ENCODE data around the gene CERK. TPM values are rescaled to one million over a fixed set of nuclear protein-coding genes. Genes with fewer than 3 reads are reported as not detected.

CERK gene
- total and polyA plus RNA-seq, 2 of the 13 experiments (the other 11 are each of a cell fraction or from before 2014, with no cell fraction given): 40.3 to 41.9 TPM

GRCh38 chr22:46739094-46739870 is 1.2 kb upstream of the CERK start (continued):
- TF ChIP-seq RXRA (CRISPR knock-in tag; IDR thresholded peaks at IDR 0.05) (peak; percentile 61), ZNF550 (CRISPR knock-in tag; IDR thresholded peaks at IDR 0.05; ENCODE audit: borderline replicate concordance) (no peak), SRSF9 (IDR thresholded peaks at IDR 0.05; ENCODE audit: borderline replicate concordance, insufficient read depth, low read depth, low read length, poor library complexity, severe bottlenecking) (no peak), NR2F1 (CRISPR knock-in tag; IDR thresholded peaks at IDR 0.05) (no peak), ZNF232 (CRISPR knock-in tag; IDR thresholded peaks at IDR 0.05; ENCODE audit: borderline replicate concordance) (no peak), NPAS2 (CRISPR knock-in tag; IDR thresholded peaks at IDR 0.05; ENCODE audit: borderline replicate concordance) (no peak), KDM2A (CRISPR knock-in tag; IDR thresholded peaks at IDR 0.05; ENCODE audit: borderline replicate concordance, low read depth) (peak; percentile 60), ZNF878 (CRISPR knock-in tag; IDR thresholded peaks at IDR 0.05) (no peak), MATR3 (CRISPR knock-in tag; IDR thresholded peaks at IDR 0.05) (no peak), FOXJ3 (CRISPR knock-in tag; IDR thresholded peaks at IDR 0.05; ENCODE audit: borderline replicate concordance) (no peak), ZKSCAN5 (CRISPR knock-in tag; IDR thresholded peaks at IDR 0.05) (no peak), ZNF260 (CRISPR knock-in tag; IDR thresholded peaks at IDR 0.05; ENCODE audit: borderline replicate concordance, low read depth) (no peak), DBP (CRISPR knock-in tag; IDR thresholded peaks at IDR 0.05; ENCODE audit: not compliant biosample characterization) (no peak), ZNF879 (CRISPR knock-in tag; IDR thresholded peaks at IDR 0.05) (no peak), CCDC6 (CRISPR knock-in tag; IDR thresholded peaks at IDR 0.05) (no peak), ZBTB25 (CRISPR knock-in tag; IDR thresholded peaks at IDR 0.05) (0 out of 2 replicates have a peak, but pooled peaks have one; percentile 25), SP5 (CRISPR knock-in tag; IDR thresholded peaks at IDR 0.05; ENCODE audit: borderline replicate concordance, low read depth) (0 out of 2 replicates have a peak, but pooled peaks have one; percentile 21), ZFP90 (CRISPR knock-in tag; IDR thresholded peaks at IDR 0.05; ENCODE audit: borderline replicate concordance) (no peak), HNRNPK (IDR thresholded peaks at IDR 0.05; ENCODE audit: low read depth, low read length, poor library complexity, severe bottlenecking) (no peak), HES4 (CRISPR knock-in tag; IDR thresholded peaks at IDR 0.05; ENCODE audit: borderline replicate concordance) (no peak), IRF2 (CRISPR knock-in tag; IDR thresholded peaks at IDR 0.05) (peak; percentile 69), FOXP4 (CRISPR knock-in tag; IDR thresholded peaks at IDR 0.05) (no peak; the same call in 1 of the 2 replicates), ZNF432 (CRISPR knock-in tag; IDR thresholded peaks at IDR 0.05; ENCODE audit: borderline replicate concordance) (no peak), RAD21 (CRISPR knock-in tag; IDR thresholded peaks at IDR 0.05) (peak; percentile 69), TOPORS (CRISPR knock-in tag; IDR thresholded peaks at IDR 0.05) (0 out of 2 replicates have a peak, but pooled peaks have one; percentile 23), HMG20B (CRISPR knock-in tag; conservative IDR thresholded peaks at IDR 0.05) (no peak), HNRNPUL1 (IDR thresholded peaks at IDR 0.05; ENCODE audit: low read depth, low read length) (no peak)

All from HepG2 (cell line).